HG03025 (cell line): Measurements from ENCODE around the gene C17orf114.
A peak's percentile ranks its signal among the peaks of the same experiment; 100 is the strongest.

Source experiments
- ATAC-seq: cut with Tn5 transposase; IDR thresholded peaks from one replicate; pipeline ENCODE4 v1.9.1; 2021; ENCODE audit warnings: mild to moderate bottlenecking, moderate library complexity; ENCODE audit not compliant: unreplicated experiment, low FRiP score

The C17orf114 gene

GRCh38 chr17:4788807-4789700 is 13.1 kb downstream of the C17orf114 start, which contains the start of gene GLTPD2:
Gene GLTPD2 (plus strand): TSS chr17:4788964. CDS start chr17:4789012, 48 bp downstream.
- ATAC-seq, result peak; percentile 10

- ATAC-seq, result no peak
Measured at GRCh38 chr17:4788159-4788806, 13.8 kb downstream of the C17orf114 start.

GRCh38 chr17:4786516-4786915 is 15.6 kb downstream of the C17orf114 start:
- no peak for ATAC-seq

DNA sequence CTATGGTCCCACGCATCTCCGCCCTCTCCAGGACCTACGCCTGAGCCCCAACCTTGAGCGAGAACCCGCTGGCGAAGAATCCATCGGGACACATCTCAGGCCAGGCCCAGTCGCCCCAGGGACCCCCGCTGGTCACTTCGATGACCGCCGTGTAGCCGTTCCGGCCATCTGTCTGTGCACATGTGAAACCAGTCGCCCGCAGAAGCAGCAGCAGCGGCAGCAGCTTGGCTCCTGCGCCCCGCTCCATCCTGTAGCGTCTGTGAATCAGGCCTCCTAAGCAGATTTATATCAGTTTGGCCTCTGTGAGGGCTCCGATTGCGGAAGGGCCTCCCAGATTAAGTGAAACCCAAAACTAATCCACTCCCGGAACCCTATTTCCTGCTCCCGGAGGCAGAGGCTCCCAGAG is 16.0 kb downstream of the C17orf114 start, which contains the start of gene VMO1:
Gene VMO1 (minus strand): TSS at position 259 of the 406 bp plus-strand sequence. CDS start 12 bp downstream, at position 247.
- no peak for ATAC-seq

DNA sequence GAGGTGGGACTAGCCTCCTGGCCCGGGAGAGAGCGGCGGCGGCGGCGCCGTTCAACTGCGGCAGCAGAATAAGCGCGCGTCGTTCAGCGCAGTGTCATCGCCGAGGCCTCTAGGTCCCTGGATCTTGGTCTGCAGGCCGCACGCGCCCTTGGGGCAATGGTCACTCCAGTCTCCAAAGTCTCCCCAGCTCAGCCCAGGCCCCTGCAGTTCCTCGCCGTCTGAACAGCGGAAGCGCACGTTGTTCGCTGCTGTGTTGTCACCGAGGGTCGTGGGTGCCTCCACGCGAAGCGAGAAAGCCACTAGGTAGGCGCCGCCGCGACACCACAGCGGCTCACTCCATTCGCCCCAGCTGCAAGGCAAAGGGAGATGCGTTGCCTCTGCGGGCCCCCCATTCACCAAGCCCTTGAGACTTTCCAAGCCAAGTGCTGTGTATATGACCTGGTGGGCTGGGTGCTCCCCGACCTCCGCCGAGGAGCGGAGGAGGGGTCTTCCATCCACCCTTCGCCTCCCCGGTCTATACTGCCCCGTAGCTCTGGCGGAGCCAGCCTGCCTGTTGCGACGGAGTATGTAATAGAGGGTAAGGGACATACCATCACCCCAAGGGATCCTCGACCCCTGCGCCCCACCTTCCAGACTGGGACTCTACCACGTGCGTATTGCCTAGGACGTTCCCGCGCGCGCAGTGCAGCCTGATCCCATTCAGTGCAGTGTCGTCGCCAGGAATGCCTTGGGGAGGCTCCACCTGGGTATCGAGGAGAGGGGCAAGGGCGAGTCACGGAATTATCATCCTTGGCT is 16.6 kb downstream of the C17orf114 start:
- no peak for ATAC-seq

GRCh38 chr17:4782652-4783051 is 19.5 kb downstream of the C17orf114 start:
- no peak for ATAC-seq

DNA sequence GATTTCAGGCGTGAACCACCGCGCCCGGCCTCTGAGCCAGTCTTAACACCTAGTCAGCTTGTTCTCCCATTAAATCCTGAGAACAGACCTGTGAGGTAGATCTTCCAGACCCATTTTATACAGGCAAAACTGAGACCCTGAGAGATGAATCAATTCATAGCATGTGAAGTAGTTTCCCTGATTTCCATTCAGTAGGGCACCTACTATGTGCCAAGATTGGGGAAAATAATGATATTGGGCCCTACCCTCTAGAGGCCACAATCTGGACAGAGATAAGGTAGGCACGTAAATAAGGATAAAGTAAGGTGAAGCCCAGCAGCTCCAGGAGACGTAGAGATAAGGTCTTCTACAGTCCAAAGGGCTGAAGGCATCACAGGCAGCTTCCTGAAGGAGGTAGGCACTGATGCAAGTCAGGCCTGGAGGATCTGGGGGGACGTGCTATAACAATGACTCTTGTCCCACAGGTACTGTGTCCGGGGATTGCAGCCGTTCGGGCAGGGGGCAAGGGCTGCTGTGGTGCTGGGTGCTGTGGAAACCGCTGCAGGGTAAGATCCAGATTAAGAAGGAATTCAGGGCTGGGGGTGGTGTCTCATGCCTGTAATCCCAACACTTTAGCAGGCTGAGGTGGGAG is 21.7 kb downstream of the C17orf114 start:
- no peak for ATAC-seq

DNA sequence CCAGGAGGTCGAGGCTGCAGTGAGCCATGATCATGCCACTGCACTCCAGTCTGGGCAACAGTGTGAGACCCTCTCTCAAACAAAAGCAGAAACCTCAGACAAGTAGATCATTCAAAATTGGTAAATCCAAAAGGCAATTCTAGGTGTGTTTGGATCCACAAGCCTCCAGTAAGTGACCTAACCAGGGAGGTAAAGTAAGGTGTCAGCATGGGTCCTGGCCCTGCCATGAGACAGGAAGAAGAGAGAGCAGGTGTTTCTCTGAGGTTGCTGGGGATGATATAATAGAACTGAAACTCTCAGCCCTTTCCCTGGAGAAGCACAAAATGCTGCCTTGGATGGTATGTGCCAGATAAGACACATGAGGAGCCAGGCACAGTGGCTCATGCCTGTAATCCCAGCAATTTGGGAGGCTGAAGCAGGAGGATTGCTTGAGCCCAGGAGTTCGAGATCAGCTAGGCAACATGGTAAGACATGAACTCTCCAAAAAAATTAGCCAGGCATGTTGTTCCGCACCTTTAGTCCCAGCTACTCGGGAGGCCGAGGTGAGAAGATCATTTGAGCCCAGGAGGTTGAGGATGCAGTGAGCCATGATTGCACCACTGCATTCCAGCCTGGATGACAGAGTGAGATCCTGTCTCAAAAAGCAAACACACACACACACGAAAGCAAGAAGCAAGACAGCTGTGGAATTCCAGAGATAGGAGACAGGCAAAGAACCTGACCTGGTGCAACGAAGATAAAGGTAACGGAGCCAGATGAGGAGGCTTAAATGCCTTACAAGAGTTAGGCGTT is 24.0 kb downstream of the C17orf114 start:
- no peak for ATAC-seq

DNA sequence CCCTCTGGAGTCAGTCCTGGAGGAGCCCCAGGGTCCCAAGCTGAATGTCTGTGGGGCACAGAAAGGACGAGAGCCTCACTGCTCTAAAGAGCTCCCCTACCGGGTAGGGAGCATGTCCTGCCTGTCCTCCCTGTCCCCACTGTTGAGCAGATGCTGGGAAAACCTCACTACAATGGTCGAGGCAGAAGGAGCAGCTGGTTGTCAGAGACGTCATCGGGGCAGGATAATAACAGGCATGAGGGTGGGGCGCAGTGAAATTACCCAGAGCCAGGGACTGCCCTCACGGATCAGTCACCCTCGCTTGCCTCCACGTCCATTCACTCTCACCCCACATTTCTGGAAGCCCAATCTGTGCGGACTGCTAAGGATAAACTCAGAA is 29.9 kb downstream of the C17orf114 start:
- no peak for ATAC-seq

DNA sequence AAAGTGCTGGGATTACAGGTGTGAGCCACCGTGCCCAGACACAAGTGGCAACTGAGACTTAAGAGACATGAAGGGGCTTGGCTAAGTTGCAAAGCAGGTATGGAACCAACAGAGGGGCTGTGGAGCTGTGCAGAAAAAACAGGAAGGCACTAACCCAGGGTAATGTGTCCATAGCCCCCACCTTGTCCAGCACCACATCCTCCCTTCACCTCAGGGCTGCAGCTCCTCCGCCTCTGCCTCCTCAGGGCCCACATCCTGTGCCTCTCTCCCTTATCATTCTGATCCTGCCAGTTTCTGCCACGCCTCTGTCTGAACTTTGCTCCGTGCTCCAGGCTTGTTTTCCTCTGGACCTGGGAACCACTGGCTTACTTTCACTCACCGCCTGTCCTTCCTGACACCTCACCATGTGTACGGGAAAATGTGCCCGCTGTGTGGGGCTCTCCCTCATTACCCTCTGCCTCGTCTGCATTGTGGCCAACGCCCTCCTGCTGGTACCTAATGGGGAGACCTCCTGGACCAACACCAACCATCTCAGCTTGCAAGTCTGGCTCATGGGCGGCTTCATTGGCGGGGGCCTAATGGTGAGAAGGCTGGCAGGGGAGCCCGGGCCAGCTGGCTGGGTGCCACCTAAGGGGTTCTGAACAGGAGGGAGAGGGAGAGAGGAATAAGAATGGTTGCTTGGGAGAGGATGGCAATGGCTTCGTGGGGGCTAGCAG is 30.5 kb downstream of the C17orf114 start, which contains the start of gene TM4SF5:
Gene TM4SF5 (plus strand): TSS at position 368 of the 716 bp plus-strand sequence. CDS start 37 bp downstream, at position 405.
- ATAC-seq, result no peak

- ATAC-seq, result no peak
Measured at GRCh38 chr17:4769628-4770027, 32.5 kb downstream of the C17orf114 start.

GRCh38 chr17:4768298-4768697 is 33.8 kb downstream of the C17orf114 start:
- no peak for ATAC-seq

- no peak for ATAC-seq
Measured at GRCh38 chr17:4766723-4767122, 35.4 kb downstream of the C17orf114 start.

DNA sequence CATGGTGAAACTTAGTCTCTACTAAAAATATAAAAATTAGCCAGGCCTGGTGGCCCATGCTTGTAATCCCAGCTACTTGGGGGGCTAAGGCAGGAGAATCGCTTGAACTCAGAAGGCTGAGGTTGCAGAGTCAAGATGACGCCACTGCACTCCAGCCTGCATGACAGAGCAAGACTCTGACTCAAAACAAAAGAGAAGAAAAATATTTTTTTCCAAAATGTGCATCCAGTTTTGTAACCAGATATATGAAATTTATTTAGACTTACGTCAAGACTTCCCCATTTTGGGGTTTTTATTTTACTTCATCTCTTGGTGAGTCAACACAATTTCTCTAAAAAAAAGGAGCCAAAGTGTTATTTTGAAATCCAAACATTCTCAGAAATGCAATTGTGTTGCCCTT is 35.9 kb downstream of the C17orf114 start:
- no peak for ATAC-seq

DNA sequence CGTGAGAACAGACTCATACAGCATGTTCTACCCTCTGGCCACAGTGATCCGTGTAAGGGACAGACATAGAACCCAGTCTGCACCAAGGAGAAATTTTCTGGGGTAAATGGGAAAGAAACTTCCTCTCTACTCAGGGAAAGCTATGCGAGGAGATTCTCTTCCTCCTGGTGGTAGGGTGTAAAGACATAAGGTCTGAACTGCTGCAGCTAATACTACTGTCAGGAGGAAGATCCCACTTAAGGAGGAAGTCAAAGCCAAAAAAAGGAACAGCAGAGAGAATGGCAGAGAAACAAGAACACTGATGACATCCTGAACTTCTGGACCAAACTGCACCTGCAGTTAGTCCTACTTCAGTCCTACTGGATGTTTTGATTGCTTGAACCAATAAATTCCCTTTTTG is 37.5 kb downstream of the C17orf114 start:
- ATAC-seq, result no peak

GRCh38 chr17:4759776-4760236 is 42.3 kb downstream of the C17orf114 start:
- ATAC-seq, result no peak

DNA sequence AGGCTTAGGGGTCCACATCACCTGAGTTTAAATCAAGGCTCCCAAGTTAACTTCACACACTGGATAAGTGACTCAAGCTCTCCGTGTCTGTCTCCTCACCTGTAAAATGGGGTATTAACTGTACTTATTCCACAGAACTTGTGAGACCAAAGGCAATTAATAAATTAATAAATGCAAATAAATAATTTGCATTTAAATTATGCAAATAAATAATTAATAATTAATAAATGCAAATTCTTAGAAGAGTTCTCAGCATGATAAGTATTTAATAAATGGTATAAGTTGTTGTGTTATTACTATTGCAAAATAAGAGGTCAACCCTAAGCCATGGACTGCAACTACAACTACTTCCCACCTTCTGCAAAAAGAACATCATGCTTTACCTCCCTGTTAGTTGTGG is 48.7 kb downstream of the C17orf114 start:
- no peak for ATAC-seq

GRCh38 chr17:4751932-4752331 is 50.2 kb downstream of the C17orf114 start:
- no peak for ATAC-seq
